Left renal pelvis (tissue), 4 donors: ENCODE measurements around the gene MYH15. TPM values are rescaled to one million over a fixed set of nuclear protein-coding genes. Genes with fewer than 3 reads are reported as not detected.

Source experiments
- DNase-seq, 4 donors: peaks; one replicate each; pipeline ENCODE4 v3.0.0-alpha.2; 2013; ENCODE audit warnings: low read depth in 4 of 4, low spot score in 3 of 4
- polyA plus RNA-seq, 4 donors: library from polyadenylated mRNA; unstranded; fragments of 120-200 nt; gene quantifications; one replicate each; pipeline ENCODE4 v1.2.1, GENCODE V29; 2013; ENCODE audit not compliant: insufficient read length in 4 of 4

MYH15 gene
- polyA plus RNA-seq, 4 donors = 0.26 to 0.49 (median 0.30) TPM

DNA sequence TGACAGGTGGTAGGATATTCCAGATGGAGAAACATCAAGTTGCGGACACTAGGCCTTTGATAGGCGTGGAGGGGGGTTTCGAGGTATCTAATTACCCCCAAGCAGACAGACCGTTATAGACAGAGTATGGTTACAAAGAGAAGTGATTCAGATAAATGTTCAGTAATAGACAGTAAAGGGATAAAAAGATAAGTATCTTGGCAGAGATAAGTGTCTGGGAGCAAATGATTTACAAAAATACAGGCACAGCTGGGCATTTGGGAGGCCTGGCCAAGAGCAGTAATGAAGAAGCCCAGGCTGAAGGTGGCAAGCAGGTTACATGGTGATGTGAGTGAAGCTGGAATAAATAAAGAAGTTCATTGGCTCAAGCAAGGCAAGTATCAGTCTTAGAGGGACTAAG, 659 bp upstream of the MYH15 start:
- DNase-seq = no peak

- no peak for DNase-seq
These were observed 525 bp downstream of the MYH15 start for GRCh38 chr3:108509871-108510270.

GRCh38 chr3:108509263-108509662, 1.1 kb downstream of the MYH15 start:
- no peak for DNase-seq

GRCh38 chr3:108507902-108508301, 2.5 kb downstream of the MYH15 start:
- no peak for DNase-seq

- no peak for DNase-seq
These were observed 4.6 kb downstream of the MYH15 start for GRCh38 chr3:108505811-108506210.

DNA sequence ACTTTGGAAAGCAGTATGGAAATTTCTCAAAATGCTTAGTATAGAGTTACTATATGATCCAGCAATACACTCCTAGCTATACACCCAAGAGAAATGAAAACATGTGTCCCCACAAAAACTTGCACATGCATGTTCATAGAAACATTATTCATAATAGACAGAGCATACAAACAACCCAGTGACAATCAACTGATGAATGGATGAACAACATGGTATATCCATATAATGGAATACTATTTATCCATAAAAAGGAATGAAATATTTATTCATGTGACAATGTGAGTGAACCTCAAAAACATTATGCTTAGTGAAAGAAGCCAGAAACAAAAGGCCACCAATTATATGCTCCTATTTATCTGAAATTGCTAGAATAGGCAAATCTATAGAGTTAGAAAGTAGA, 6.7 kb downstream of the MYH15 start:
- DNase-seq = no peak

DNA sequence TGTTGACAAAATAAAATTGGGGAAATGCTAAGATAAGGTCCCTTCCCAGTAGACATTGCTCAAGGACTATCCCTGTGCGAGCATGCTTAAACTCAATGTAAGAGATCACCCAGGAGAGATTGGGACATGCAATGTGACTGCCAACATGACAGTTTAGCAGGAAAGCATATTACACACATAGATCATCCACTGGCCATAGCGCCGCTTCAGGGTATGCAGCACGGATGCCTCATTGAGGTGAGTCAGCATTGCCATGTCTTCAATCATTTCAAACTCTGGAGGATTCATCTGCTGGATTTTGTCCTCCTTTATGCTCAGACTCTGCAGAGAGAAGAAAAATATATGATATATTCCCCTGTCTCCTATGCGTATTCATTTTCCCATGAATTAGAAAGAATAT, 8.9 kb downstream of the MYH15 start:
- no peak for DNase-seq

GRCh38 chr3:108500728-108501127, 9.7 kb downstream of the MYH15 start:
- no peak for DNase-seq

DNA sequence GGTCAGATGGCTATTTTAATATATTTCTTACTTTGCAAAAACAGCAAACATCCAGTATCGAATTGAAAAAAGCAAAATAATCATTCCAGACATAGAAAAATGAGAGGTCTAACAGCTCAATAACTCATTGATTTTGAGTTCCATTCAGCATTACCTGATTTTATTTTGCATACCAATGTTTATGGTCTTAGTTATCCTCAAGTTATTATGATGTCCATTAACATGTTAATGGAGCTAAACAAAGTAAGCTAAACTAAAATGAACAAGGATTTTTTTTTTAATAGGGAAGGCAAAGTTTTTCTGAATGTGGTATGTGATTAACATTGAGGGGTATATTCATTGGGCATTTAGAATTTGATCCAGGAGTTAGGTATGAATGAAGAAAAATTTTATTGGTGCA, 13.1 kb downstream of the MYH15 start:
- DNase-seq = no peak

DNA sequence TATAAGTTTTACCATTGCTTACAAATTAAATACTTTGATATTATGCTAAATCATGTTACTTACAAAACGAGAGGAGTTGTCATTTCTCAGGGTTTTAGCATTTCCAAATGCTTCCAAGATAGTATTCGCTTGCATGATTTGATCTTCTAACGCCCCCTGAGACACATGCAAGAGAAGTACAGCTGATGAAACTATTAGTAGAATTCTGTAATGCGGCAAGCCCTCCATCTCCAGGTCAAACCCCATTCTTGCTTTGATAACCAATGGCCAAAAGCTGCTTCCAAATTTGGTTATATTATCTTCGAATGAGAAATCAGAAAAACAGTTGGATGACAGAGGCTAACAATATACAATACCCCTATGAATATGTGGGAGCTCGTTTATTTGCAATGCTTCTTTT, 14.7 kb downstream of the MYH15 start:
- DNase-seq = no peak

- DNase-seq = no peak
These were observed 15.4 kb downstream of the MYH15 start for GRCh38 chr3:108494906-108495531.

- no peak for DNase-seq
These were observed 16.5 kb downstream of the MYH15 start for GRCh38 chr3:108493862-108494261.

GRCh38 chr3:108491456-108491855, 18.9 kb downstream of the MYH15 start:
- DNase-seq = peak in 1 of 4 donors; percentile 11

- peak in 3 of 4 donors; percentile 26 to 33 (median 31) for DNase-seq
These were observed 20.6 kb downstream of the MYH15 start for GRCh38 chr3:108489776-108490175.

GRCh38 chr3:108488631-108489030, 21.8 kb downstream of the MYH15 start:
- DNase-seq = no peak

- no peak for DNase-seq
These were observed 23.0 kb downstream of the MYH15 start for GRCh38 chr3:108487439-108487838.

DNA sequence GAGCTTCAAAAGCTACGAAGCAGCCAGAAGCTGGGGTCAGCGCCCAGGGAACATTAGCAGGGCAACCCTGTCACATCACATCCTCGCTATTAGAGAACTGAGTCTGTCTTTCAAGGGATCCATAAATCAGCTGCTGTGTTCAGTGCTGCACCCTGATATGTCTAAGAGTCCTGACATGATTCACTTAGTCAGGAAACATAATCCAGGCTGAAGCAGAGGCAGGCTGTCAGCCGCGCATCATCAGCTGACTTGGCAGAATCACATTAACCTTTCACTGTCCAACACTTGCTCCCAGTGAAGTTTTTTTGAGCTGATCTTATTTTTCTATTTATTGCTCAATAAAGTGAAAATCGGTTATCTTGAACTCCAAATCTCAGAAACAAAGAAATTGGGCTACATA, 23.5 kb downstream of the MYH15 start:
- peak in 3 of 4 donors; percentile 8 to 21 (median 20) for DNase-seq

GRCh38 chr3:108486338-108486737, 24.1 kb downstream of the MYH15 start:
- no peak for DNase-seq

- no peak for DNase-seq
These were observed 25.2 kb downstream of the MYH15 start for GRCh38 chr3:108485146-108485545.

DNA sequence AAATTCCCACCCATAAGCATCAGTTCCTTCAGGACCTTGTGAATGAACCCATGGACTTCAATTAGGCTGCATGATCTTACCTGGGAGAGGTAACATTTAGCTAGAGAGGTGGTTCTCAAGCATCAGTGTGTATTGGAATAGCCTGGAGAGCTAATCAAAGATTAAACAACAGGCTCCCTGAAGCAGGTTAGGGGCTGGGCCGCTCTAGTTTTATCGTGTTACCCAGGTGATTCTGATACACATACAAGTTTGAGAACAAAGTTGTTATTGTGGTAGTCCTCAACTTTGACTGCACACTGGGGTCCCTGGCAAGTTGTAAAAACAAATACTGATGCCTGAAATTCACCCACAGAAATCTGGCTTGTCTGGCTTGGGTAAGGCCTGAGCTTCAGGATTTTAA, 31.2 kb downstream of the MYH15 start:
- no peak for DNase-seq

DNA sequence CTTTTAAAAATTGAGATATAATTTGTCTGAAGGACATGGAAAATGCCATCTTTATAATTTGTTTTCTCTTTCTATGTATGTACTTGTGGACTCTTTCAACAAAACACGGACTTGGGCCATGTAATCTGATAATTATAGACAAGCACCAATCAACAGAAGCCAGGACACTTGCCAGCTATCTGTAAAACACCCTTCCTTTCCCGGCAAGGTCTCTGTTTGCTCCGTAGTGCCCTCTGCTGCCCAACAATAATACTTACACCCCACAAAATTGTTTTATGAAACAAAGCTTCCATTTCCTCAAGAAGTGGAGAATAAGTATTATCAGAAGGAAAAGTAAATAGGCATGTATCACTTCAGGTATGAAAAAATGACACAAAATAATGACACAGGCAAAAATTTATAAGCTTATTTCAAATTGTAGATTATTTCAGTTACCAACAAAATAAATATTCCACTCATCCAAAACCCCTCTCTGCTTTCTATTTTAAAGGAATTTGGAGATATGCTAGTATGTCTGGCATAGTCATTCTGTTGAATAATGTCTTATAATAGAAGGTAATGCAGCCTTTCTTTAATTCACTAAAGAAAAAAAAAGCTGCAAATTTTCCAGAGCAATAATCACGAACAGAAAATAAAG, 32.8 kb downstream of the MYH15 start:
- peak in 1 of 4 donors; percentile 16 for DNase-seq

GRCh38 chr3:108475220-108475782, 35.1 kb downstream of the MYH15 start:
- DNase-seq = no peak
